ENCODE data around the gene OST4.

The OST4 gene

DNA sequence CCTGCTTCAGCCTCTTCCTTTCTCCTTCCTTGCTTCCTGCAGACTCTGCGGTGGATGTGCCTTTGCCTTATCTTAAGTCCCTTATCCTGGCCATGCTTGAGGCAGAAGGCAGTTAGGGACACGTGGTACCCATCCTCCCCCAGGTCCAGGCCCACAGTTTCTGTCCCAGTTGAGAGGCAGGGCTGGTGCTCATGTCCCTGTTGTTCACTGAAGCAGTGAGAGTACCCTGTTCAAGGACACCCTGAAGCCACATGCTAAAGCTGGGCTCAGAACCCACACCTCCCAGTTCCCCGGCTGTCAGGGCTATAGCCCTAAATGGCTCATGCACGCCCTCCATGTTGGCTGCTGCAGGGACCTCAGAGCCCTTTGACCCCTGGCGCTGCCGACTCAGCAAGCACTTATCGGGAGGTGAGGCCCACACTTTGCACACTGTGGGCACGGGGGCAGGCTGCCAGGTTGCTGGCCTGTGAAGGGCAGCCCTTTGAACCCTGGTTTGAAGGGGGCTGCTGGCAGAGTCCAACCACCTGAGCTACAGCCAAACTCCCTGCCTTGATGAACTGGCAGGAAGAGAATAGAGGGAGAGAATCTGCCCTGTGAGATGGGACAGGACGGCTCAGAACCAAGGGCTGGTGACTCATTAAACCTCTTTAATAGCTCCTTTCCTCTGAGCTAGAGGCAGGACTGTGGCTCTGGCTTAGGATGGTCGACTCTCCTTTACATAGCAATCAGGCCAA, 21.4 kb upstream of the OST4 start:
- DNase-seq: peak; percentile 31

DNA sequence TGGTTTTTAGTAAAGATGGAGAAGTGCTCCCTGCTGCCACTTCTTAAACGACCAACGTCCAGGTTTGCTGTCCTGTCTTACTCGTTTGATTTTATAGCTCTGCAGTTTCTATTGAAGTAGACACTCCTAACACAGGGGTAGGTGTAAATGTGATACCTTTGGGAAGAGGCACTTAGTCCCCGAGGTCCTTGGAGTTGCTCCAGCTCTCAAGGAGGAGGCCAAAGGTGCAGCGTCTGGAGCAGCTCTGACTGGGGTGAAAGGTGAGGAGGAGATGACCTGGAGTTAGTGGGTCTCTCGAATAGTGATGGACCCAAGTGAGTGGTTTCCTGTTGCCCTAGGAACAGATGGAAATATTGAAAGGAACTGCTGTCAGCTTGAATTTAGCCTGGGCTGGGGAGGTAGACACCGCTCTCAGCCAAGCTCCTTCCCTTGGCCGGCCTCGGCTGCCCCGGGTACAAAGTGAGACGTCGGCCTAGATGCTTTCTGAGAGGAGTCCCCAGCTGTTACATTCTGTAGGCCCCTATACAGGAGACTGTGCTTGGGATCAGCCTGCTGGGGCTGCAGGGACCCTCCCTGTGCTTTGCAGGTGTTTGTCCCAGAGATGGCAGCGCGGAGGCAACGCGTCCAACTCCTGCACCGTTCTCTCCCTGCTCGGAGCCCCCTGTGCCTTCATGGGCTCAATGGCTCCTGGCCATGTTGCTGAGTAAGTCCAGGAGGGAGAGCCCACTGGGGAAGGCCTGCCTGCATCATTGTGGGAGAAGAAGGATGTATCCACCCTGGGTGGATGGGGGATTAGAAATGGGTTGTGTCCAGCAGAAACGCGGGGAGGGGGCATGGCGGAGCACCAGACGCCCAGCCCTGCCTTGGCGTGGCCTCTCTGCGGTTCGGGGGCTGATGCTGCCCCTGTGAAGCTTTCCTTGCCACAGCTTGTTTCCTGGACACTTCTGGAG, 20.6 kb upstream of the OST4 start:
- peak; percentile 13 for DNase-seq

DNA sequence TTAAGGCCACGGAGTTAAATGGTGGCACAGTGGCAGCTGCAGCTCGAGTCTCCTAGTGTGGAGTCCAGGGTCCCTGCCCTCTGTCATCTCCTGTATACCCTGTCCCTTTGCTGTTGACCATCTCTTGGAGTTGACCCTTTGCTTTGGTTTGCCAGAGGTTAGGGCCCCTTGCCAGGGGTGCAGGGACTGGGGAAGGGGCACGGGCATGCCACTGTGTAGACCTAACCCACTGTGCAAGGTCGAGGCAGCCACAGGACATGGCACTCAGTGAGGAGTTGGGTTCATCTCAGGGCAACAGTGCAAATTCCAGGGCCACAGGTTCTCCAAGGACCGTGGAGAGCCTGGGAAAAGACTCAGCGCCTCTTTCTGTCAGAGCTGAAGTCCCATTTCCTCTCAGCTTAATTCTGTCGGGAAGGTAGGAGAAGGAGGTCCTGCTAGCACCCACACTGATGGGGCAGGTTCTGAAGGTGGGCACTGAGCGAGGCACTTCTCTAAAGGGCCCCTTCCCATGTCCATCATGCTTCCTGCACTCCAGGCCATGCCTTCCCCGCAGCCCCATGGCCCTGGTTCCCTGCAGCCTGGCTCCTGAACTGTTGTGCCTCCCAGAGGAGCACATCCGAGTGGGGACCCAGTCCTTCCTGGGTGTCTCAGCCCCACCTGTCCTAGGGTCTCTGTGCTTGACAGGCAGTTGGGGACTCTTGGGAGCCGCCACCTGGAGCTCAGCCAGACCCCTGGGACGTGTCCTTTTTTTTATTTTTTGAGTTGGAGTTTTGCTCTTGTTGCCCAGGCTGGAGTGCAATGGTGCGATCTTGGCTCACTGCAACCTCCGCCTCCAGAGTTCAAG, 17.9 kb upstream of the OST4 start:
- peak; percentile 22 for DNase-seq

DNA sequence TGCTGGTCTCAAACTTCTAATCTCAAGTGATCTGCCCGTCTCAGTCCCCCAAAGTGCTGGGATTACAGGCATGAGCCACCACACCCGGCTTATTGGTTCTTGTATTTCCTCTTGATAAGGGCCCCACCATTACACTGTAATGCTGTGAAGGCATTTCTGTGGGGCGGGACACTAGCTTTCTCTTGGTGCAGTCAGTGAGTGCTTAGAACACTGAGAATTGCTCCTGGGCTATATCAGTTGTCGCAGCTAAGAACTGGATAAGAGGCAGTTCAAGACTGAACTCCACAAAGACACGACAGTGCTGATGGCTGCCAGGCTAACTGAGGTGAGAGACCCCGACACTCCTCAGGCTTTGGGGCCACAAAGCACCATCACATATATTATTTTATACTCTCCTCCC, 17.2 kb upstream of the OST4 start:
- DNase-seq: peak; percentile 12

DNA sequence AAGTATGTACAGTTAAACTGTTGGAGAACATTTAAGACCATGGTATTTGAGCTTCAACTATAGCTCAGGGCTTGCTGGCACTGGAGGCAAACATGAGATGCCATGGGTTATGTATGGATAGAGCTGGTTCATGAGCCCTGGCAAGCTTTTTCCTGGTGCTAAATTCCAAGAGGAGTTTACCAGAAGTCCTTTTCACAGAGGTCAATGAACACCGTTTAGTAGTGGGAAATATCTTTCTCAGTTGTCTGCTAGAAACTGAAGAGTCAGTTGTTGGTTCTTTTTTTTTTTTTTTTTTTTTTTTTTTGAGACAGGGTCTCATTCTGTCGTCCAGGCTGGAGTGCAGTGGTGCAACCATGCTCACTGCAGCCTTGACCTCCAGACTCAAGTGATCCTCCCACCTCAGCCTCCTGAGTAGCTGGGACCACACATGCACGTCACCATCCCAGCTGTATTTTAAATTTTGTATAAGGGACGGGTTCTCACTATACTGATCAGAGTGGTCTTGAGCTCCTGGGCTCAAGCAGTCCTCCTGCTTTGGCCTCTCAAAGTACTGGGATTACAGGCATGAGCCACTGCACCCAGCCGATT, 16.5 kb upstream of the OST4 start:
- peak; percentile 13 for DNase-seq

DNA sequence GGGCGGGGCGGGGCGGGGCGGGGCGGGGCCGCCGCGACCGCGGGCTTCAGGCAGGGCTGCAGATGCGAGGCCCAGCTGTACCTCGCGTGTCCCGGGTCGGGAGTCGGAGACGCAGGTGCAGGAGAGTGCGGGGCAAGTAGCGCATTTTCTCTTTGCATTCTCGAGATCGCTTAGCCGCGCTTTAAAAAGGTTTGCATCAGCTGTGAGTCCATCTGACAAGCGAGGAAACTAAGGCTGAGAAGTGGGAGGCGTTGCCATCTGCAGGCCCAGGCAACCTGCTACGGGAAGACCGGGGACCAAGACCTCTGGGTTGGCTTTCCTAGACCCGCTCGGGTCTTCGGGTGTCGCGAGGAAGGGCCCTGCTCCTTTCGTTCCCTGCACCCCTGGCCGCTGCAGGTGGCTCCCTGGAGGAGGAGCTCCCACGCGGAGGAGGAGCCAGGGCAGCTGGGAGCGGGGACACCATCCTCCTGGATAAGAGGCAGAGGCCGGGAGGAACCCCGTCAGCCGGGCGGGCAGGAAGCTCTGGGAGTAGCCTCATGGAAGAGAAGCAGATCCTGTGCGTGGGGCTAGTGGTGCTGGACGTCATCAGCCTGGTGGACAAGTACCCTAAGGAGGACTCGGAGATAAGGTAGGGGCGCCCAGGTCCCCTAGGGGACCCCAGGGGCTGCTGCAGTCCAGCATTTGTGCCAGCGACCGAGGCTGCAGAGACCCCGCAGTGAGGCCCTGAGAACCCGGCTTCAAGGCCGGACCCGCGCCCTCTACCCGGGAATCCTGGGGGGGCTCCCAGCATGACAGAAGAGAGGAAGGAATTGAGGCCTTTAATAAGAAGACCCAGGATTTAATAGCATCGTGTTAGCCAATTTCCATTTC, 15.5 kb upstream of the OST4 start, which contains the start of gene KHK:
KHK (plus strand) TSS at position 49 of the 870 bp plus-strand sequence; CDS start at position 537, 488 bp downstream.
- DNase-seq: no peak

DNA sequence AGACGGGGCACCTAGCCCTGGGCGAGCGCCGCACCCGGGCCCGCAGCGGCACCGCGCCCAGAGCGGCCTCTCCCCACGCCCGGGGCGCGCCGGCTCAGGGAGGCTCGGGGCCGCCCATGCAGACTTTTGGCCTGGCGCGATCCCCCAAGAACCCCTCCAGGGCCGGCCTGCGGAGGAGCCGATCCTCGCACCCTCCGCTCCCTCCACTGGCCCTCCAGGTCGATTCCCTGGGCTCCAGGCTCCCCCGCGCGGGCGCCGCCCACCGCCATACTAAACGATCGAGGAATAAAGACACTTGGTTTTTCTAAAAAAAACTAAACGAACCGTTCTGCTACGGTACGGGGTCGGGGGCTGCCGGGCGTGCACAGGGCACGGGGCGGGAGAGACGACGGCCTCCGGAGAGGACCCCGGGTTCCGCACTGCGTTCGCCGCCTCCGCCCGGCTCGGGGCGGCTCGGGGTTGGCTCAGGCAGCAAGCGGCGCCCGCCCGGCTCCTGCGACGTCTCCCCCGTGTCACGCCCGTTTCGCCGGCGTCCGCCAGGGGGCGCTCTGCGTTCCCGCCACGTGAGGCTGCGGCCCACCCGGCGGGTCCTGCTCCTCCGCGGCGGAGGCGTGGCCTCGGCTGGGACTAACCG, 14.8 kb upstream of the OST4 start:
- DNase-seq: peak; percentile 97

DNA sequence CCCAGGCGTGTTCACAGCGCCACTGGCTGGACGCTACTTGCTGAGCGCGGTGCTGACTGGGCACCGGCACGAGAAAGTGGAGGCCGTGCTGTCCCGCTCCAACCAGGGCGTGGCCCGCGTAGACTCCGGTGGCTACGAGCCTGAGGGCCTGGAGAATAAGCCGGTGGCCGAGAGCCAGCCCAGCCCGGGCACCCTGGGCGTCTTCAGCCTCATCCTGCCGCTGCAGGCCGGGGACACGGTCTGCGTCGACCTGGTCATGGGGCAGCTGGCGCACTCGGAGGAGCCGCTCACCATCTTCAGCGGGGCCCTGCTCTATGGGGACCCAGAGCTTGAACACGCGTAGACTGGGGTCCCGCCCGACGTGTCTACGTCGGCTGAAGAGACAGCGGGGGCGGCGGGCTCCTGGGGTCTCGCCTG, 14.2 kb upstream of the OST4 start:
- DNase-seq: peak; percentile 69

DNA sequence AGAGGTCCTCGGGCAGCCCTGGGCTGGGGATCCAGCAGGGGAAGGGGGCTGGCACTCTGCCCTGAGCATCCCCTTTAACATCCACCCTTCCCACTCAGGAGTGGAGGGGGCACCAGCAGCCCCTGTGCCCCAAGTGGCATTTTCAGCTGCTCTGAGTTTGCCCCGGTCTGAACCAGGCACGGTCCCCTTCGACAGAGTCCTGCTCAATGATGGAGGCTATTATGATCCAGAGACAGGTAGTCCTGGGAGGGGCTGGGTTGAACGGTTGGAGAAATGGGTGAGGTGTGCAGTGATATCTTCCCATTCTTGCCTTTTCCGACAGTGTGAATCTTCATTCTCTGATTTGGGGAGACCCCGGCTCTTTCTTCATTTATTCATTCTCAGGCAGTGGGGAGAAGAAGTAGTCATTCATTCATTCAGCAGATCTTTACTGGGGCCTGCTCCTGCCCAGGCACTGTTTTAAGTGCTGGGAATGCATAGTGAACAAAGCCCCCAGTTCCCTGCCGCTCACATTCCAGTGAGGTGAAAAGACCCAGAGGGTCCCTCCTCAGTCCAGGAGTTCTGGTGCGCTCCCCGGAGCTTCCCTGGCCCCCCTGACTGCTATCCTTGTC, 13.7 kb upstream of the OST4 start:
- DNase-seq: peak; percentile 28

DNA sequence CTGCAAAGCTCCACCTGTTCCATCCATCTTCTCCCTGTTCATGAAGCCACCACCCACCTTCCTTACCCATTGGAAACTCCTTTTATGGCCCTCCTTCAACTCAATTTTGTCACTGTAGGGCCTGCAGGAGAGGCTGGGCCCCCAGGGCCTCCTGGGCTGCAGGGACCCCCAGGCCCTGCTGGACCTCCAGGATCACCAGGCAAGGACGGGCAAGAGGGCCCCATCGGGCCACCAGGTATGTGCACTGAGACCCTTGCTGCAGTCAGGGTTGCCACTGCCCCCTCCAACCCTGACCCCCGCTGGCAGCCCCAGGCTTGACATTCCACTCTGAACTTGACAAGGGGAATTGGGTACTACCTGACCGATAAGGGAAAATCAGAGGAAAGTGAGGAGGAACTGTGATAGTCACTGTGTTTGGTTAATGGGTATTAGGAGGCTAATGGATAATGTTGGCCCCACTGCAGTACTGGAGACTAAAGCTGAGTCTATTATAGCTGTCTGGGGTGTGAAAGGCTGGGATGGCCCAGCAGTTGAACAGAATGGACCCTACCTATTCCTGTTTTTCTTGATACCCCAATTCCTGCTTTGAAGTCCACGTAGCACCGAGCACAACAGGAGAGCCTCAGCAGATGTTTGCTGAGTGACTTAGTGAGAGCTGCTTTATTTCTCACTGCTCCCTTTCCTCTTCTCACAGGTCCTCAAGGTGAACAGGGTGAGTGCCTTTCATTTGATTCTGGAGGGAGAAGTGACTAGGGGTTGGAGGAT, 13.0 kb upstream of the OST4 start:
- no peak for DNase-seq

DNA sequence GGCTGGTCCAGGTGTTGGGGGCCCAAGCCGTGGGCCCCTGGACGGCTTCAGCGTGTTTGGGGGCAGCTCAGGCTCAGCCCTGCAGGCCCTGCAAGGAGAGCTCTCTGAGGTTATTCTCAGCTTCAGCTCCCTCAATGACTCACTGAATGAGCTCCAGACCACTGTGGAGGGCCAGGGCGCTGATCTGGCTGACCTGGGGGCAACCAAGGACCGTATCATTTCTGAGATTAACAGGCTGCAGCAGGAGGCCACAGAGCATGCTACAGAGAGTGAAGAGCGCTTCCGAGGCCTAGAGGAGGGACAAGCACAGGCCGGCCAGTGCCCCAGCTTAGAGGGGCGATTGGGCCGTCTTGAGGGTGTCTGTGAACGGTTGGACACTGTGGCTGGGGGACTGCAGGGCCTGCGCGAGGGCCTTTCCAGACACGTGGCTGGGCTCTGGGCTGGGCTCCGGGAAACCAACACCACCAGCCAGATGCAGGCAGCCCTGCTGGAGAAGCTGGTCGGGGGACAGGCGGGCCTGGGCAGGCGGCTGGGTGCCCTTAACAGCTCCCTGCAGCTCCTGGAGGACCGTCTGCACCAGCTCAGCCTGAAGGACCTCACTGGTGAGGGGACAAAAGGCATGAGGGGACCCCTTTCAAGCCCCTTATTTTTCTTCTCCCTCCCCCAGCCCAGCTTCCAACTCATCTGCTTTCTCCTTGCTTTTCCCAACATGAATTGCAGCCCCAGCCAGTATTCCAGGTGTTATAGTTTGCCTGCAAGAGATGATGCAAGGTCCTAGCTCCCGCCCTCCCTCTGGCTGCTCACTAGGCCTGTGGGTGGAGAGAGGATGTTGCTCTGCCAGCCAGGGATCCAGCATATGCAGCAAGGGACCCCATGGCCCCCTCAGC, 12.2 kb upstream of the OST4 start:
- DNase-seq: no peak

DNA sequence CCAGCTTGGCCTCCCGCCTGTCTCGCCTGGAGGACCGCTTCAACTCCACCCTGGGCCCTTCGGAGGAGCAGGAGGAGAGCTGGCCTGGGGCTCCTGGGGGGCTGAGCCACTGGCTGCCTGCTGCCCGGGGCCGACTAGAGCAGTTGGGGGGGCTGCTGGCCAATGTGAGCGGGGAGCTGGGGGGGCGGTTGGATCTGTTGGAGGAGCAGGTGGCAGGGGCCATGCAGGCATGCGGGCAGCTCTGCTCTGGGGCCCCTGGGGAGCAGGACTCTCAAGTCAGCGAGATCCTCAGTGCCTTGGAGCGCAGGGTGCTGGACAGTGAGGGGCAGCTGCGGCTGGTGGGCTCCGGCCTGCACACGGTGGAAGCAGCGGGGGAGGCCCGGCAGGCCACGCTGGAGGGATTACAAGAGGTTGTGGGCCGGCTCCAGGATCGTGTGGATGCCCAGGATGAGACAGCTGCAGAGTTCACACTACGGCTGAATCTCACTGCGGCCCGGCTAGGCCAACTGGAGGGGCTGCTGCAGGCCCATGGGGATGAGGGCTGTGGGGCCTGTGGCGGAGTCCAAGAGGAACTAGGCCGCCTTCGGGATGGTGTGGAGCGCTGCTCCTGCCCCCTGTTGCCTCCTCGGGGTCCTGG, 11.4 kb upstream of the OST4 start:
- no peak for DNase-seq

DNA sequence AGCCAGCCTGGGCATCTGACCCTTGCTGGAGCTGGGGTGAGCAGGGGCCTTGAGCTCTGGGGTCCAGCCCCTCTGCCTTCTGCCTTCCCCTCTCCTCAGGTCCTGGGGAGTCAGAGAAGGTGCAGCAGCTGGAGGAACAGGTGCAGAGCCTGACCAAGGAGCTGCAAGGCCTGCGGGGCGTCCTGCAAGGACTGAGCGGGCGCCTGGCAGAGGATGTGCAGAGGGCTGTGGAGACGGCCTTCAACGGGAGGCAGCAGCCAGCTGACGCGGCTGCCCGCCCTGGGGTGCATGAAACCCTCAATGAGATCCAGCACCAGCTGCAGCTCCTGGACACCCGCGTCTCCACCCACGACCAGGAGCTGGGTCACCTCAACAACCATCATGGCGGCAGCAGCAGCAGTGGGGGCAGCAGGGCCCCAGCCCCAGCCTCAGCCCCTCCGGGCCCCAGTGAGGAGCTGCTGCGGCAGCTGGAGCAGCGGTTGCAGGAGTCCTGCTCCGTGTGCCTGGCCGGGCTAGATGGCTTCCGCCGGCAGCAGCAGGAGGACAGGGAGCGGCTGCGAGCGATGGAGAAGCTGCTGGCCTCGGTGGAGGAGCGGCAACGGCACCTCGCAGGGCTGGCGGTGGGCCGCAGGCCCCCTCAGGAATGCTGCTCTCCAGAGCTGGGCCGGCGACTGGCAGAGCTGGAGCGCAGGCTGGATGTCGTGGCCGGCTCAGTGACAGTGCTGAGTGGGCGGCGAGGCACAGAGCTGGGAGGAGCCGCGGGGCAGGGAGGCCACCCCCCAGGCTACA, 10.7 kb upstream of the OST4 start:
- DNase-seq: no peak

DNA sequence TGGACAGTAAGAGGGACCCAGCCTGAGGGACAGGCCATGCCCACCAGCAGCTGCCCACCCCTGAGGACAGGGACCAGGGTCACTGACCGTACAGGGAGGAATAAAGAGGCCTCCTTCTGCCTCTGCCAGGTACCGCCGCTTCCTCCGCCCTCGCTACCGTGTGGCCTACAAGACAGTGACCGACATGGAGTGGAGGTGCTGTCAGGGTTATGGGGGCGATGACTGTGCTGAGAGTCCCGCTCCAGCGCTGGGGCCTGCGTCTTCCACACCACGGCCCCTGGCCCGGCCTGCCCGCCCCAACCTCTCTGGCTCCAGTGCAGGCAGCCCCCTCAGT, 9.1 kb upstream of the OST4 start:
- no peak for DNase-seq

DNA sequence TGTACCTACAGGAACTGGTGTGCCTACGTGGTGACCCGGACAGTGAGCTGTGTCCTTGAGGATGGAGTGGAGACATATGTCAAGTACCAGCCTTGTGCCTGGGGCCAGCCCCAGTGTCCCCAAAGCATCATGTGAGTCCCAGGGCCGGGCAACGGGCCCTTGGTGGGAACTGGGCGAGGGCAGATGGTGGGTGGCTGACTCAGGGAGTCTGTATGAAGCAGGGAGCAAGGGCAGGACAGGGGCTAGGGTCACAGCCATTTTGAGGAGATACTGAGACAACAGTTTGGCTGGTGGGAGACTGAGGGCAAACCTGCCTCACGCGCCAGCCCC, 8.7 kb upstream of the OST4 start:
- no peak for DNase-seq

DNA sequence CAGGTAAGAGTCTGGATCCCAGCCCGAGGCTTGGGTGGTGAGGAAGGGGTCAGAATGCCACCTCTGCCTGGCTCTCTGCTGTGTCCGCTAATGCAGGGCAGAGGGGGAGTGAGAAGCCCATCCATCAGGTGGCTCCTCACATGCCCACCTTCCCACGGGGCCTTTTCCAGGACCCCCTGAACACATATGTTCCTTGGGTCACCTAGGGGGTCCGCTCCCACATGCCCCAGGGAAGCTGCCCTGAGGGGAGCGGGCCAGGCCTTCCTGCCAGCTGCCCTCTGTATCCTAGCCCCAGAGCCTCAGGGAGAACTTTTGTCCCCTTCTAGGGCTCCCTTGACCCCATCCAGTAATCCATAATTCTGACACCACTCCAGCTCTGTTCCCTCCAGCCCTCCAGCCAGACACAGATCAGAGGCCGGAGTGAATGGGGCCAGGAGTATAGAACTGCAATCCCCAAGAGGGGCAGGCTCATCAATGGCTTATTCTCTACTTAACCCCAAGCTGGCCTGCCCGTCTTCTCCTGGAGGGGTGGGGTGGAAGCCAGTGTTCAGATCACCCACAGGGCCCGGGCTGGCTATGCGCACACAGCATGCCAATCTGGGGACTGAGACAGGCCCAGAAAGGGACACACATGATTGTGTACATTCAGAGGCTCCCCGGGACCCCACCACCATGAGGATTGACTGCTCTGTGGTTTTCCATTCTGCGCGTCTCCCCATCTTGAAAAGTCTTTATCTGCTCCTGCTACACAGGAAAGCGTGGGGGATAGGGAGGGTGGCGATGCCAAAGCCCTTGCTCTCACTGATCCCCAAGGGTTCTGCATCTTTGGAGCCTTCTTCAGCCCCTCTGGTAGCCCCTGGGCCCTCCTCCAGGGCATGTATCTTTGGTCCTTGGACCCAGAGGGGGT, 8.0 kb upstream of the OST4 start:
- no peak for DNase-seq

Data from left hindlimb (tissue), 1 donor.